Activated naive CD4-positive, alpha-beta T cell treated with anti-CD3 and anti-CD28 coated beads for 36 hours (primary cell): ENCODE results near the gene TESMIN. TPM values are rescaled to one million over a fixed set of nuclear protein-coding genes. Genes with fewer than 3 reads are reported as not detected.

Experiments
- CTCF ChIA-PET: fragments of 350-600 bp; sonication (Branson Sonifier 250); formaldehyde crosslinking; loops from one replicate; lab custom pipeline; 2021; ENCODE audit warnings: antibody characterized with exemption; lab: Charles Lee
- DNase-seq: peaks from one replicate; pipeline ENCODE4 v3.0.0-alpha.2; 2020
- H3K27ac Mint-ChIP-seq: one replicate; pipeline ENCODE4 v1.8.0; 2021; ENCODE audit warnings: mild to moderate bottlenecking, mixed read lengths
- H3K27me3 Mint-ChIP-seq: one replicate; pipeline ENCODE4 v1.8.0; 2021; ENCODE audit warnings: low read depth, mixed read lengths
- H3K36me3 Mint-ChIP-seq: one replicate; pipeline ENCODE4 v1.8.0; 2021; ENCODE audit warnings: low read depth, mixed read lengths
- H3K4me1 Mint-ChIP-seq: one replicate; pipeline ENCODE4 v1.8.0; 2021; ENCODE audit warnings: low read depth, mixed read lengths
- H3K4me3 Mint-ChIP-seq: one replicate; pipeline ENCODE4 v1.8.0; 2021; ENCODE audit warnings: mild to moderate bottlenecking, moderate library complexity, mixed read lengths
- H3K9me3 Mint-ChIP-seq: one replicate; pipeline ENCODE4 v1.8.0; 2021; ENCODE audit warnings: mixed read lengths
- intact Hi-C: fragments of 100-400 bp; cut with micrococcal nuclease; formaldehyde crosslinking; loops from one replicate; pipeline ENCODE4 v1.15.1; 2023
- total RNA-seq, 2 experiments: library from RNA; stranded (reverse); gene quantifications; one replicate each; pipeline ENCODE4 v1.2.3, GENCODE V29; 2021

TESMIN gene
- total RNA-seq, 2 experiments from 2014 or later = 6.2 to 7.3 TPM

DNA sequence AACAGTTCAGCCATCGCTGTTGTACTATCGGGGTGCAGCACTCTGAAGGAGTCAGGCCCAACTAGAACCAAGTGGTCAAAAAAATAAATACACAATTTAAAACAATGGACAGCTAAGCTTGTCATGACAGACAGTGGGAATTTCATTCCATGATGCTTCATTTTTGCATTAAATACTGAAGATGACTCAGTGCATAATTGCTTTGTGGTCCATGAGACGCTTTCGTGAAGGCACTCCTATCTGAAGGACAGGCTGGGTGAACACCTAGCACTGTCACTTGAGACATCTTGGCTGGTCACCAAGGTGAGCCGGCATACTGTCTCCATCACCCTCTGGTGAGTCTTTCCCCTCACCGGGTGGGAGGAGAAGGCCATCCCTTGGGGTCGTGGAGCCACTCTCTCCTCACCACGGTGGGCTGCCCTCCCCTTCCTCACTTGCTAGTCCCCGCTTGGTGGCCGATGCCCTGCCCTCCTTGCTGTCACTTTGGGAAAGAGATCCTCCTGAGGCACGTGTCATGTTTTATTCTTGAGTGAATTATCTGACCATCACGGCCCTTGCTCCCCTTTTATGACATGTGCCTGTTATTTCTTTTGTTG is 4.9 kb upstream of the TESMIN start:
- no peak overlapping the region for H3K27ac Mint-ChIP-seq
- intact Hi-C loops = no loop called here
- DNase-seq = no peak
- no peaks in the 10 kb centered on the region for H3K9me3 Mint-ChIP-seq
- no peak overlapping the region for H3K4me3 Mint-ChIP-seq
- CTCF ChIA-PET = no interaction called here
- H3K36me3 Mint-ChIP-seq = peaks cover 2% of the 10 kb centered on the region
- H3K4me1 Mint-ChIP-seq = peaks cover 9% of the 10 kb centered on the region
- H3K27me3 Mint-ChIP-seq = no peaks in the 10 kb centered on the region

DNA sequence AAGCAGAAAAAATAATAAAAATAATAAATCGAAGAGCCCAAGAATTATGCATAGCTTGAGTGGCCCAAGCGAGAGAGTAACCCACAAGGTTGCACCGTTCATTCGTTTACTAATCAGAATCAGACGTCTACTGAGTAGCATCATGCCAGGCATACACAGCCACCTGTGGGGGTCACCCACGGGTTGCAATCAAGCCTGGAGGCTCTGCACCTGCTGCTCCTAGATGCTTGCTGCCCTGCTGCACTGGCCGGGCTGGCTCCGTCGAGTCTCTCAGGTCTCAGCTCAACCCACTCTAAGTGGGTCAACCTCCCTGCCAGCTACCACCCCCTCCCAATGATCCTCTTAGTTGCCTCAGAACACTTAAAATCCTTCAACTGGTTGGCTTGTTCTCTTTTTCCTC is 2.0 kb upstream of the TESMIN start:
- Mint-ChIP-seq H3K4me1 (peaks cover 9% of the 10 kb centered on the region), H3K27me3 (no peaks in the 10 kb centered on the region), H3K4me3 (no peak overlapping the region), H3K36me3 (peaks cover 2% of the 10 kb centered on the region), H3K9me3 (no peaks in the 10 kb centered on the region), H3K27ac (no peak overlapping the region)
- no peak for DNase-seq
- intact Hi-C loops = no loop called here
- CTCF ChIA-PET = no interaction called here

DNA sequence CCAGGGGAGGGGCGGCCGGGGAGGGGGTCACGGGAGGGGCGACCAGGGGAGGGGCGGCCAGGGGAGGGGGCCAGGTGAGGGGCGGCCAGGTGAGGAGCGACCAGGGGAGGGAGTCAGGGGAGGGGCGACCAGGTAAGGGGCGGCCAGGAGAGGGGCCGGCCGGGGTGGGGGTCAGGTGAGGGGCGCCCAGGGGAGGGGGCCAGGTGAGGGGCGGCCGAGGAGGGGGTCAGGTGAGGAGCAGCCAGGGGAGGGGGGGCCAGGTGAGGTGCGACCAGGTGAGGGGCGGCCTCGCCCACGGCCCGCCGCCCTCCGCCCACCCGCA is 355 bp downstream of the TESMIN start:
- Mint-ChIP-seq H3K4me3 (no peak overlapping the region), H3K4me1 (peaks cover 9% of the 10 kb centered on the region), H3K9me3 (no peaks in the 10 kb centered on the region), H3K27me3 (no peaks in the 10 kb centered on the region), H3K27ac (no peak overlapping the region), H3K36me3 (no peaks in the 10 kb centered on the region)
- DNase-seq = no peak
- intact Hi-C loops = loop anchor here (1.0 kb wide), 3 partner anchors 88 to 297 kb away; partner anchors contain the start of genes PPP6R3 and TPCN2
- CTCF ChIA-PET = no interaction called here

DNA sequence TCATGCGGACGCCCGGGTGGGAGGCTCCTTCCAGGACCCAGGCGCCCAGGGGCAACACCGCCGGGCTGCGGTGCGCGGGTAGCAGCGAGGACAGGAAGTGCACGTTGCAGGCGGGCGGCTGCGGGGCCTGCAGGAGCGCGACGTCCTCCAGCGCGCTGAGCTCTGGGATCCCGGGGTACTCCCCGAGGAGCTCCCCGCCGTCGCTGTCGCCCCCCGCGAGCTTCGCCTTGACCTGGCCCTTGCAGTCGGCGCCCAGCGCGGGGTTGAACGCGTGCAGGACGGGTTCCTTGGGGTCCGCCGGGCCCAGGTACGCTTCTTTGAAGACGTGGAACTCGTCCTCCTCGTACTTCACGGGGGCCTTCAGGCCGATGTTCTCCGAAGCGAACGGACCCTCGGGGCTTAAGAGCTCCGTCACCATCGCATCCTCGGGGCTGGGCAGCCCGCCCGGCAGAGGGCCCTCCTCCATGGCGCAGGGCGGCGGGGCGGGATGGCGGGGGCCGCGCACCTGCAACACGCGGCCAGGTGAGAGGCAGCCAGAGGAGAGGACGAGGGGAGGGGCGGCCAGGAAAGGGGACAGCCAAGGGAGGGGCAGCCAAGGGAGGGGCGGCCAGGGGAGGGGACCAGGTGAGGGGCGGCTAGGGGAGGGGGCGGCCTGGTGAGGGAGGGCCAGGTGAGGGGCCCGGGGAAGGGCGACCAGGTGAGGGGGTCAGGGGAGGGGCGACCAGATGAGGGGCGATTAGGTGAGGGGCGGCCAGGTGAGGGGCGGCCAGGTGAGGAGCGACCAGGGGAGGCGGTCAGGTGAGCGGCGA is 921 bp downstream of the TESMIN start:
- CTCF ChIA-PET = no interaction called here
- intact Hi-C loops = loop anchor here (1.0 kb wide), 3 partner anchors 89 to 298 kb away; partner anchors contain the start of genes PPP6R3 and TPCN2
- no peaks in the 10 kb centered on the region for H3K9me3 Mint-ChIP-seq
- peak; percentile 16 for DNase-seq
- no peak overlapping the region for H3K27ac Mint-ChIP-seq
- H3K4me1 Mint-ChIP-seq = peaks cover 9% of the 10 kb centered on the region
- H3K4me3 Mint-ChIP-seq = peak overlapping the region; percentile 29
- no peaks in the 10 kb centered on the region for H3K36me3 Mint-ChIP-seq
- no peaks in the 10 kb centered on the region for H3K27me3 Mint-ChIP-seq

DNA sequence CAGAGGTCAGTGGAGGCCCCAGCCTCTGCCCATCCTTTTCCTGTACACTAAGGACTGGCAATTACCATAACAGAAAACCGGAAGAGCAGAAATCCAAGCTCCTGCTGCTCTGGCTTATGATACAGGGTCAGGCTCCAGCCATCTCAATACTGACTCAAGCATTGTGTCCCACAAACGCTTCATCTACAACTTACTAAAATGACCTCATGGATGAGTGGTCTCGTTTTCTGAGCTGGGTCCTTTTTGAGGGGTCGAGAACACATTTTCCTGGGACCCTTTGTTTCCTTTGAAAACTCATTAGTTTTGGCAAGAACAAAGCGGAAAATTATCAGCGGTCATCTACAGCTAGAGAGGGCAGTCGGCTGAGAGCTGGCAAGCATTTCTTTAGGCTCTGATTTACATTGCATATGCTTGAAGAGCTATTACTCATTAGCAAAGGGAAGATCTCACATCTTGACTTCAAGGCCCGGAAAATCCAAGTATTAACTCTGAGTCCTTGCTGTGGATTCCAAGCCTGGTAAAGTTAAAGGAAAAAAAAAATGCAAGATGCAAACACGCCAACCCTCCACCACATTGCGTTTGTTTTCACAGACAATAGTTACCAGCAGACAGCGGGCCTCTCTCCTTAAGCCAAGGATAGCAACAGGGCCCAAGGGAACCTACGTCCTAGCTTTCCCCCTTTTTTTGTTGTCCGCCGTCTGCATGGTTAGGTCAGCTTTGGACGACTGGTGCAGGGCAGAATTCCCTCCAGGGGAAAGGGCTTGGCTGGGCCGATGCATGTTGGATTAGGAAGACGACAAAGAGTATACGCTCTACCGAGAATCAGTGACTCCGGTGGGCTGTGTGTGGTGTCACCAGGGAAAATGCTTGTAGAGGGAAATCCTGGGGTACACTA is 1.8 kb downstream of the TESMIN start:
- H3K36me3 Mint-ChIP-seq = no peaks in the 10 kb centered on the region
- no peak overlapping the region for H3K27ac Mint-ChIP-seq
- H3K4me3 Mint-ChIP-seq = peak overlapping the region; percentile 25
- H3K9me3 Mint-ChIP-seq = no peaks in the 10 kb centered on the region
- DNase-seq = no peak
- intact Hi-C loops = no loop called here
- H3K27me3 Mint-ChIP-seq = no peaks in the 10 kb centered on the region
- CTCF ChIA-PET = interaction anchor here (1.5 kb wide), 1 partner anchor 10 kb away, joined by 4 read pairs; no protein-coding TSS in a partner anchor
- peaks cover 9% of the 10 kb centered on the region for H3K4me1 Mint-ChIP-seq

DNA sequence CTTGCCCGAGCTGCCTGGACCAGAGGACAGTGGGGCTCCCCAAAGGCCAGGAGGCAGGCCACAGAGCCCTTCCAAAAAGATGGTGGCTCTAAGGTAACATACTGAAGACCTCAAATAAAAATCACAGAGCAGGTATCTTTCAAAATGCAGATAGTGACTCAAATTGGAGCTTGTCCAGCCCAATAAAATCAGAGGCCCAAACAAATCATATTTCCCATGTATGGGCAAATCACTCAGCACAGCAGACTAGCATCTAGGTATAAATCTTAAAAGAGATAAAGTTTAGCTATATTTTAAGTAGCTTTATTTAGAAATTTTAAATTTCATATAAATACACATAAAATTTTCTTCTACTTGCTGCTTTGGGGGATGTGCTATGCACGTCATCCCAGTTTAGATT is 3.3 kb downstream of the TESMIN start:
- no peak overlapping the region for H3K4me3 Mint-ChIP-seq
- no peak overlapping the region for H3K27ac Mint-ChIP-seq
- H3K36me3 Mint-ChIP-seq = no peaks in the 10 kb centered on the region
- peaks cover 9% of the 10 kb centered on the region for H3K4me1 Mint-ChIP-seq
- no peak for DNase-seq
- H3K9me3 Mint-ChIP-seq = no peaks in the 10 kb centered on the region
- intact Hi-C loops = no loop called here
- CTCF ChIA-PET = interaction anchor here (0.9 to 1.5 kb wide), 2 partner anchors 9 to 96 kb away, joined by 4 to 6 read pairs; no protein-coding TSS in a partner anchor
- no peaks in the 10 kb centered on the region for H3K27me3 Mint-ChIP-seq

DNA sequence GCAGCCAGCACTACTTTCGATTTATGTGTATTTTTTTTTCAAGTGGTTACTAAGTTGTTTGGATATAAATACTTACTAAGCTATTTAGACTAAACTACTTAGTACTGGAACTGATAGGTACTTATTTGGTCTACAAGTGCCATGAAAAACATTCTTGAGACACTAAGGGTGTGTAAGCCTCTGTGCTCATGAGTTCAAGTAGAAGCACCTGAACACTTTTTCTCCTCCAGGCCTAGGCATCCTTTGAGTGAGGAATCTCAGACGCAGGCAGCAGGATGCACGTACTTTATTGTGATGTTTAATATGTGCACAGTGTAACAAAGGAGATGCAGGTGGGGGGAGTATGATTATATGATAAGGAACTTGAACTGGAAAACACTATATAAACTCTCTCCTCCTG is 7.8 kb downstream of the TESMIN start:
- no peak overlapping the region for H3K4me3 Mint-ChIP-seq
- CTCF ChIA-PET = interaction anchor here (0.8 kb wide), 1 partner anchor 17 kb away, joined by 3 read pairs; no protein-coding TSS in a partner anchor
- no peaks in the 10 kb centered on the region for H3K9me3 Mint-ChIP-seq
- no peak overlapping the region for H3K27ac Mint-ChIP-seq
- no peaks in the 10 kb centered on the region for H3K27me3 Mint-ChIP-seq
- no peak for DNase-seq
- H3K36me3 Mint-ChIP-seq = no peaks in the 10 kb centered on the region
- no peaks in the 10 kb centered on the region for H3K4me1 Mint-ChIP-seq
- intact Hi-C loops = no loop called here

DNA sequence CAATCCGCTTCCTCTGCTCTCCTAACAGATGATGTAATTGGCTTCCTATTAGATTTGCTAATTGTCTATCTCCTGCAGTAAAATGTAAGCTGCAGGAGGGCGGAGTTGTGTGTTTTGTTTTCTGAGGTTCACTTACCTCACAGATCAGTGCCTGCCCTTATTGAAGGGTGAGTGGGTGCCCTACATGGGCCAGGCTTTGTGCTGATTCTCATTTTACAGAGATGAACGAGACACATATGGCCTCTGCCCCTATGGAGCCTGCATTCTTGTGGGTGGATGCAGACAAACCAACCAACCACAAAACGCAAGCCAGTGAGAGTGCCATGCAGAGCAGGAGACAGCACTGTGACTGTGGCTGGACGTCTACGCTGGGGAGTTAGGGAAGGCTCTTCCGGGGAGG is 9.9 kb downstream of the TESMIN start:
- H3K36me3 Mint-ChIP-seq = no peaks in the 10 kb centered on the region
- no peak overlapping the region for H3K4me3 Mint-ChIP-seq
- no peak overlapping the region for H3K27ac Mint-ChIP-seq
- H3K27me3 Mint-ChIP-seq = no peaks in the 10 kb centered on the region
- H3K4me1 Mint-ChIP-seq = no peaks in the 10 kb centered on the region
- intact Hi-C loops = no loop called here
- CTCF ChIA-PET = no interaction called here
- no peaks in the 10 kb centered on the region for H3K9me3 Mint-ChIP-seq
- DNase-seq = no peak

DNA sequence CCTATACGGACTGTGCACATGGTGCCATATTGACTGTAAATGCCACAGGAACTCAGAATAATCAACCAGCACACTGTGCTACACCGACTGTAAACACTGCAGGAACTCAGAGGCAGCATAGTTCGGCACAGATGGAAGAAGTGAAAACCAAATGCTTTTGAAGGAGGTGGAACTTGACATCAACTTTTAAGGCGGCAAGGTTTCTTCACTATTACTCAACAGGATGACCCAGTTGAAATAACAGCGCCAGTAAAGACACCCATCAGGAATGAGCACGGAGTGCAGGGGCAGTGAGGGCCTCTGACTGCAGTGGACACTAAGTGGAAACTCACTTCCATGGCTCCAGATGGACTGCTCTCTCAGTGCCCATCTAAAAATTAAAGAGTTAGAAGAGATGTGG is 15.7 kb downstream of the TESMIN start:
- H3K9me3 Mint-ChIP-seq = no peaks in the 10 kb centered on the region
- DNase-seq = no peak
- H3K27me3 Mint-ChIP-seq = no peaks in the 10 kb centered on the region
- H3K4me1 Mint-ChIP-seq = no peaks in the 10 kb centered on the region
- no peaks in the 10 kb centered on the region for H3K36me3 Mint-ChIP-seq
- no peak overlapping the region for H3K4me3 Mint-ChIP-seq
- intact Hi-C loops = no loop called here
- CTCF ChIA-PET = no interaction called here
- no peak overlapping the region for H3K27ac Mint-ChIP-seq

DNA sequence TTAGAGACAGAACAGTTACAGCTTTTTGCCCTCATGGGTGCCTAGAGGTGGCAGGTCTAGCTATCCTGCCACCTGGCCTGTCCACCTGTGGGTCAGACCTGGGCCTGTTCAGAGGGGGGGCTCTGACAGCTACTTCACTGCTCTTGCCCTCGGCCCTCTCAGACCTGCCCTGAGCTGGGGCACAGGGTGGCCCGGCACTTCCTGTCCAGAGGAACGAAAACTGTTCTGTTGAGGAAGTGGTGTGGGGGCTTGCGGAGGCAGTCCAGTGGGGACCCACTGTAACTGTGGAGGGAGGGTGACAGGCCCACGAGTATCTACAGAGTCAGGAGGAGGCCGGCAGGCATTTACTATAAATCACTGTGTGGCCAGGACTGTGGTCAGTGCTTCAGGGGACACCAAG is 16.2 kb downstream of the TESMIN start:
- no peak for DNase-seq
- intact Hi-C loops = no loop called here
- H3K27ac Mint-ChIP-seq = no peak overlapping the region
- H3K36me3 Mint-ChIP-seq = no peaks in the 10 kb centered on the region
- H3K4me1 Mint-ChIP-seq = no peaks in the 10 kb centered on the region
- no peaks in the 10 kb centered on the region for H3K27me3 Mint-ChIP-seq
- H3K4me3 Mint-ChIP-seq = no peak overlapping the region
- no peaks in the 10 kb centered on the region for H3K9me3 Mint-ChIP-seq
- CTCF ChIA-PET = no interaction called here

DNA sequence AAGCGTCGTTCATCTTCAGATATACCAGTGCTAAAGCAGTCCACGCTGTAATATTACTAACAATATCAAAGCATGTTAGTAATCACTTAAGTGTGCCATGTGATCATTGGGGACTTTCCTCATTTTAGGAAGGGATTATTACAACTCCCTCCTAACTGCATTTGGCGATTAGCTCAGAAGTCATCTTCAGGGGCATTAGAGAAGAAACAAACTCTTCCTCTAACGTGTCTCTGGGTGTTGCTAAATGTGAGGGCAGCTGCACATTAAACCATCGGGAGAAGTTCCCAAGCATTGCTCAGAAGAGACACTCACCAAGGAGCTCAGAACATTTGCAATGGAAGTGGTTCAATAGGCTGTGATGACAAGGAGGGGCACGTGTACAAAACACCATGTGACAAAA is 17.2 kb downstream of the TESMIN start:
- no peaks in the 10 kb centered on the region for H3K9me3 Mint-ChIP-seq
- no peak for DNase-seq
- no peaks in the 10 kb centered on the region for H3K27me3 Mint-ChIP-seq
- CTCF ChIA-PET = interaction anchor here (0.7 to 1.4 kb wide), 2 partner anchors 66 to 110 kb away, joined by 3 read pairs; no protein-coding TSS in a partner anchor
- no peak overlapping the region for H3K4me3 Mint-ChIP-seq
- H3K4me1 Mint-ChIP-seq = no peaks in the 10 kb centered on the region
- intact Hi-C loops = no loop called here
- H3K36me3 Mint-ChIP-seq = no peaks in the 10 kb centered on the region
- H3K27ac Mint-ChIP-seq = no peak overlapping the region

DNA sequence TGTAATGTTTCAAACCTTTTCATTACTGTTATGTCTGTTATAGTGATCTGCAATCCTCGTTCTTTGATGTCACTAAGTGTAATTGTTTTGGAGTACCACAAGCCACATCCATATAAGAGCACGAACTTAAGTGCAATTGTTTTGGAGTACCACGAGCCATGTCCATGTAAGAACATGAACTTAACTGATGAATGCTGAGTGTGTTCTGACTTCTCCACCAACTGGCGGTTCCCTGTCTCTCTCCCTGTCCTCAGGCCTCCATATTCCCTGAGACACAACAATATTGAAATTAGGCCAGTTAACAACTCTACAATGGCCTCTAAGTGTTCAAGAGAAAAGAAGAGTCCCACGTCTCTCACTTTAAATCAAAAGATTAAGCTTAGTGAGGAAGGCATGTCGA is 23.5 kb downstream of the TESMIN start:
- no peak for DNase-seq
- intact Hi-C loops = no loop called here
- no peaks in the 10 kb centered on the region for H3K4me1 Mint-ChIP-seq
- H3K36me3 Mint-ChIP-seq = no peaks in the 10 kb centered on the region
- CTCF ChIA-PET = no interaction called here
- no peaks in the 10 kb centered on the region for H3K27me3 Mint-ChIP-seq
- no peaks in the 10 kb centered on the region for H3K9me3 Mint-ChIP-seq
- no peak overlapping the region for H3K27ac Mint-ChIP-seq
- no peak overlapping the region for H3K4me3 Mint-ChIP-seq
